HS-5 (cell line): ENCODE results near the gene OR6V1.
"Not testable (repeated sequence)": the region's sequence is repeated elsewhere in the genome, so short reads cannot be mapped to it uniquely, and the experiment has no call there.

Experiments
- DNase-seq: peaks from one replicate; pipeline ENCODE4 v3.0.0-alpha.2; 2012; ENCODE audit warnings: low read depth

The OR6V1 gene

DNA sequence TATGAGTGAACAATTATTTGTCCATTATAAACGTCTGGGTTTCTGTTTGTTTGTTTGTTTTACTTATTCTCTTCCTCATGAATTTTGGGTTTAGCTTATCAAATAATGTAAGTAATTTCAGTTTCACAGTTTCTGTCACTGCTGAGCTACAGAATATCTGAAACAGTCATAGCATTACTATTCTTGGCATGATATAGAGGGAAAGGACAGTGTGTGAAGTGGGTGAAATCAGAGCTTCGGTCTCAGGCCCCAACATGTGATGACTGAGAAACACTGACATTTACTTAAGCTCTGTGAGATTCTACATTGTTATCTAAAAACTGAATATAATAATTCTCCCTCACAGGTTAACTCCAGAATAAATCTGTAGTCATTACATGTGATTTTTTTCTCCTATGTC lies 8.8 kb upstream of the OR6V1 start:
- no peak for DNase-seq

DNA sequence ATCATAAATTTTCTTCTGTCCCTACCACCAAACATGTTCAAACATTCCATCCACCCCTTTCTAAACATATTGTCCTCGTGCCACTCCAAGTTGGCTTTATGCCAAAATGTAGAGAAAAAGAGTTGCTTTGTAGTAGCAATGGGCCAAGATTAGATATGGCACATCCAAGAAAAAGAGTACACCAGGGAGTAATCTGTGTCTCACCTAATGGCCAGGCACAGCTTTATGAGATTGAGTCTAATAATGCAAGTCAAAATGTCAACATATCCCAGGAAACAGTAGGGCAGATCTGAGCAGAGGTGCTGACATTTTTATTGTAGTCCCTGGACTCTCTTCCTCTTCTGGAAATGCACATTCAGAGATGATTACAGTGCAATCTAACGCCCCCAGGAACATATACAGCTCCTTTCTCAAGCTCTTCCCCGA lies 5.7 kb upstream of the OR6V1 start:
- DNase-seq, result no peak

DNA sequence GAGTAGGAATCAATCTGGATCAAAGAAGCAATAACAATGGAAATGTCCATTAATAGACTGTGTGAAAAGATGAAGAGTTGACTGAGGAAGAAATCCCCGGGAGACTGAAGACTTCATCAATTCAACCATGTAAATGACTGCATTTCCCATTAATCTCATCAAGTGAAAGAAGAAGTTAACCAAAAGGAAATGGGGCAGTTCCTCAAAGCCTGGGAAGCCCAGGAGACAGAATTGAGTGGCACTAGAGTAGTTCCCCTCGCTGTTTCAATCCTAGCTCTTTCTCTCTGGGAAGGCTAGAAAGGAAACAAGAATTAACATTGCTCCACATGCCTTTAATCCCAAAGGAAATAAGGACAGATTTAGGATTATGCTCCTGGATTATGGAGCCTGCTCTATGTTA lies 4.8 kb upstream of the OR6V1 start:
- no peak for DNase-seq

DNA sequence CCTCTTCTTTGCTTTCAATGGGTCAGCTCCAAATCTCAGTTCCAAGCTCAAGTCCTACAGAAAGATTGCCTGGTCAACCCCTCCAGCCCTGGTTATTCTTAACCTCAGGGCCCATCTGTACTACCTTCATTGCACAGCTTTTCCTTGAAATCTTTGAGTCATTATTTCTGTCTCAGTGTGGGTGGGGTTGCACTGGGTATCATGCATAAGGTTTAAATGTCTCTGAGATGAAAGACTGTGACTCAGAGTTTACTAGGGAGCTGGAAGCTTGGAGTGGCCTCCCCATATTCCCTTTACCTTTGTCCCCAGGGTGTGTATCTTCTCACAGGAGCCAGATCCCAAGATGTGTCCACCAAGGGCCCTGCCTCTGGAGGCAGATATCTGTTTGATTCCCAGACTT lies 3.3 kb upstream of the OR6V1 start:
- DNase-seq, result no peak

DNA sequence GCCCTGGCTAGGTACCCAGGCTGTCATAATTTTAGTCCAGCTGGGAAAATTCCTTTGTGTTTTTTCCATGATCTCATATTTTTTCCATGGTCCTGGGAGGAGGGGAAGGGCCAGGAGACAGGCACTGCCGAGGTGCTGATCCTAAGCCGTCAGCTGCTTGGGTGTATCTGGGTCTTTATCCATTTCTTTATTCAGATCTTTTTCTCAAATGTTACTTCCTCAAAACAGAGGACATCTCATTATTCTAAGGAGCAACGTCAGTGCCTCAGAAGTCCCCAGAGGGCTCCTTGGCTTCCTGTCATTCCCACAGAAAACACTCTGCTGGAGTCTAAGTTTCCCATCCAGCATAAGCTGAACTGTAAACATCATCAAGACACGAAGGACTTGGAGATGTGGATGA lies 2.8 kb upstream of the OR6V1 start:
- DNase-seq, result no peak

DNA sequence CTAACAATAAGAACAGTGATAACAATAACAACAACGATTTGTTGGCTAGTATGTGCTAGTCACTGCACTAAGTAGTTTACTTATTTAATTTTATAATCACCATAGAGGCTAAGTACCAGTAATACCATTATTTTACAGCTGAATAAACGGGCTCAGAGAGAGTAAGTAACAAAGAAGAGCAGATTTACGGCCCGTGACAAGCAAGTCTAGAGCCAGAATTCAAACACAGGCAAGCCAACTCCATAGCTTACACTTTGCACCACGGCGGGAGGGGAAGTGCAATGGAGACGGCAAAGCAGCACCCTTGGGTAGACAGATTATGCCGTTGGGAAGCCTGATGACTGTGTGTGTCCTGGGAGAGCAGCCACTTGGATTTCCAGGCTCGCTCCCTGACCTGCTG lies 1.2 kb upstream of the OR6V1 start:
- no peak for DNase-seq

DNA sequence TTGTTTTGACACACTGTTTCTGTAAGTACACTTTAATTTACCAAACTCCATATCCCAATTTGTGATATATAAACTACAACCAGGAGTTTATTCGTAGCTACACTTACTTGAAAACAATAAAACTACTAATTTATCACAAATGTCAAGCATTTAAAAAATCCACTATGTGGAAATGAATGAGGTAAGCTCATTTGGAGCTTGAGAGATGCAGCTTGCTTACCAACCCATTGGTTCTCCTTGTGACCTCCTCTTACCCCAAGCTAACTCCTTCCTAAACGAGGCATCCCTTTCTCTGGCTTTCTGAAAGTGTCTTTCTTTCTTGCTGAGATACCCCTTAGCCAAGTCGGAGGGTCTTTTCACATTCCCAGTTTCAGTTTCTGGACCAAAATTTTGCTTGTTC lies 2.5 kb downstream of the OR6V1 start:
- DNase-seq, result no peak

DNA sequence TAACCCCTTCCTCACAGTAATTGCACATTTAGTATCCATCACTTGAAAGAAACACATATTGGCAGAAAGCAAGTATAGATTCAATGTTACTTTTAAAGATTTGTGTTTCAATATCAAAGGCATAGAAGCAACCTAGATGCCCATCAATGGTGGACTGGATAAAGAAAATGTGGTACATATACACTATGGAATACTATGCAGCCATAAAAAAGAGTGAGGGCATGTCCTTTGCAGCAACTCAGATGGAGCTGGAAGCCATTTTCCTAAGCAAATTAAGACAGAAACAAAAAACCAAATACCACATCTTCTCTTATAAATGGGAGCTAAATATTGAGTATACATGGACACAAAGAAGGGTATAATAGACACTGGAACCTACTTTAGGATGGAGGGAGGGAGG lies 3.6 kb downstream of the OR6V1 start:
- DNase-seq, result no peak

DNA sequence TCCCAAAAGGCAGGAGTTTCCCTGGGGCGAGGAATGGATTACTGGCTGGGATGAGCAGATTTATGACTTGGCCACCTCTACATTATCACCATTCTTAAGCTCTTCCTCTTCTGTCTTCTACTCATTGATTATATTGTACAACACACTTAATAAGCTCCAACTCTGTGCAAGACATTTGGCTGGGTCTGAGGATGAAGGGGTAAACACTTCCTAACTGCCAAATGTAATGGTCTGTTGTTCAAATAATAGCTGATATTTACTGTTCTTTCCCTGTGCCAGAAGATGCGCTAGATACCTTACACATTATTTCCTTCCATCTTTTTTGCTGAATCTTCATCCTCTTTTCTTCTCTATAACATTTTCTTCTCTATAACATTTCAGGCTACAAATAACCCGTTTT lies 11.6 kb downstream of the OR6V1 start:
- no peak for DNase-seq

DNA sequence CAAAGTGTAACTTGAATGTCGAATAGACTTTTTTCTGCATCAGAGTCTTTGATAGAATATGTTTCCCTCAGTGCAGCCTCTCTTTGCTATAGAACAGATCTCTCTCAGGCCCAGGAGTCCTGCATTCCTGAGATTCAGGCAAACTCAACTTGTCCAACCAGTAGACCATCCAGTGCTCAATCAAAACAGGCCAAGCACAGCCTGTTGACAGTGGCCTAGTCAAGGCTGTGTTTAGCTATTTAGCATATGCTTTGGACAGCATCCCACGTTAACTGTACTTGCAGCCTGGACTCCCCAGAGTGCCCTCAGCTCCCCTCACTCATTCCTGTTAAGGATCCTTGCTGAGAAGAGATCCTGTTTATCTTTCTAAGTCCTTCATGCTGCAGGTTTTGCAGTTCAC lies 16.3 kb downstream of the OR6V1 start:
- no peak for DNase-seq

DNA sequence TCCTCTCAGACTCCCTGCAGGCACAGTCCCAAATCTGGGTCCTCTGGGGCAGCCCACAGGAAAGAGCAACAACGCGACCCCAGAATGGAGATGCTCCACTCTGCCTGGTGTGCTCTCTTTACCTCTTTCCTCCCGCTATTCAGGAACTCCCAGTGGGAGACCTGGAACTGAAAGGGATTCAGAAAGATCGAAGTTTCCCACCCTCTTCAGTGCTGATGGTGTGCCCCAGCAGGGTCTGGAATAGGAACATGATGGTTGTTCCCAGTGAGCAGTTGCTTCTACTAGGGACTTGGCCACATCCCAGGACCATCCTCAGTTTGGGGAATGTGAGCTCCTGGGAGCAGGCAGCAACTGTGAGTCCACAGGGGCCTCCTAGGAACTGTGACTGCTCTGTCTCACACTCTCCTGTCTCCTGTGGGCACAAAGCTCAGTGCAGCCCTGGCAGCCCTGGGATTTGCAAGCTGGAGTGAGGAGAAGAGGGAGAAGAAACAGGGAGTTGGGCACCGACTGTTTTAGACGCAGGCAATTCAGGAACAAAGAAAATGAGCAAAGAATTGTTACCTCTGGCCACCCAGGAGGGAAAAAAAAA lies 17.9 kb downstream of the OR6V1 start:
- no peak for DNase-seq

DNA sequence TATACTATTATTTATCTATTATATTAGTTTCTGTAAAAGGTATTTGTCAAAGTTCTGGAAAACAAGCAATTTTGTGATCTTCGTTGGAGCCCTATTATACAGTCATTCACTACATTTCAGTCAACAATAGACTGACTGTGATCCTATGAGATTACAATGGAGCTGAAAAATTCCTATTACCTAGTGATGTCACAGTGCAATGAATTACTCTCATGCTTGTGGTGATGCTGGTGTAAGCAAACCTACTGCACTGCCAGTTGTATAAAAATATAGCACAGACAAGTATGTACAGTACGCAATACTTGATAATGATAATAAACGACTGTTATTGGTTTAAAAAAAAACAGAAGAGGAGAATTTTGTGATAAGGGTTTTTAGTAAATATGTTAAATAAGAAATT lies 21.4 kb downstream of the OR6V1 start:
- no peak for DNase-seq

DNA sequence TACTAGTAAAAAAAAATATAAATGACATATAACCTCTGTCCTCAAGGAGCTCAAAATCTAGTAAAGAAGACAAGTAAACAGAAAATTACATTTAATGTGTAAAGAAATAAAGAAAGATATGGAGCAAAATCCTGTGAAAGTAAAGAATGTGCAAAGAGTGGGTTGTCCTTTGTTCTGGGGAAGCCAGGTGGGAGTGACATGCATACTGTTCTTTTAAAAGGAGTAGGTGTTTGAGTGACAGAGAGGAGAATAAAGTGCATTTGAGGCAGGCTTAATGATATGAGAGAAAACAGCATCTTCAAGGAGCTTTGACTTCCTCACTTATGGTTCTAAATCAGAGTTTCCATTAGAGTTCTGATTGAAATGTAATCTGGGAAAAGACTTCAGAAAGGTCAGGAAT lies 22.0 kb downstream of the OR6V1 start:
- no peak for DNase-seq

DNA sequence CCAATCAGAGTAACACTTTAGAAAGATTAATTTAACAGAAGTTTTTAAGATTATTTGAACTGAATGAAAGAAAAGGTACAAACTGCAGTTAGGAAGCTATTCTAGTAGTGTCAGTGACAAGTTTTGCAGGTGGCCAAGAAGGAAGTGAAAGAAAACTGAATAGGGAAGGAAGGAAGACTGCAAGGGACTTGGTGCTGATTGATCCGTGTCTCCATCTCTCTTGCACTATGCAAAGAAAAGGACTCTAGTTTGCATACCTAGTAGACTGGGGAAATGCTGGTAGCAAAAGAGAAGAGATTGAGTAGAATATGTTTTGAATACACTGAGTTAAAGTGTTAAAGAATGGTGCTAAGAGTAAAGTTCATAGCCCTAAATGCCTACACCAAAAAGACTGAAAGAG lies 33.0 kb downstream of the OR6V1 start:
- no peak for DNase-seq

DNA sequence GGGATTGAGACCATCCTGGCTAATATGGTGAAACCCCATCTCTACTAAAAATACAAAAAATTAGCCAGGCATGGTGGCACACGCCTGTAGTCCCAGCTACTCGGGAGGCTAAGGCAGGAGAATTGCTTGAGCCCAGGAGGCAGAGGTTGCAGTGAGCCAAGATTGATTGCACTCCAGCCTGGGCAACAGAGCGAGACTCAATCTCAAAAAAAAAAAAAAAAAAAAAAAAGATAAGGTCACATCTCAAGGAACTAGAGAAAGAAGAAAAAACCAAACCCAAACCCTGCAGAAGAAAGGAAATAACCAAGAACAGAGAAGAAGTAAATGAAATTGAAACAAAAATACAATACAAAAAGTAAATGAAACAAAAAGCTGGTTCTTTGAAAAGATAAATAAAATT lies 33.5 kb downstream of the OR6V1 start:
- not testable (repeated sequence) for DNase-seq

DNA sequence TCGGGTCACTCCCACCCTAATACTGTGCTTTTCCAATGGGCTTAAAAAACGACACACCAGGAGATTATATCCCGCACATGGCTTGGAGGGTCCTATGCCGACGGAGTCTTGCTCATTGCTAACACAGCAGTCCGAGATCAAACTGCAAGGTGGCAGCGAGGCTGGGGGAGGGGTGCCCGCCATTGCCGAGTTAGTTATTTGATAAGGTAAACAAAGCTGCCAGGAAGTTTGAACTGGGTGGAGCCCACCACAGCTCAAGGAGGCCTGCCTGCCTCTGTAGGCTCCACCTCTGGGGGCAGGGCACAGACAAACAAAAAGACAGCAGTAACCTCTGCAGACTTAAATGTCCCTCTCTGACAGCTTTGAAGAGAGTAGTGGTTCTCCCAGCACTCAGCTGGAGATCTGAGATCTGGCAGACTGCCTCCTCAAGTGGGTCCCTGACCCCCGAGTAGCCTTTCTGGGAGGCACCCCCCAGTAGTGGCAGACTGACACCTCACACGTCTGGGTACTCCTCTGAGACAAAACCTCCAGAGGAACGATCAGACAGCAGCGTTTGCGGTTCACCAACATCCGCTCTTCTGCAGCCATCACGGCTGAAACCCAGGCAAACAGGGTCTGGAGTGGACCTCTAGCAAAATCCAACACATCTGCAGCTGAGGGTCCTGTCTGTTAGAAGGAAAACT lies 36.5 kb downstream of the OR6V1 start:
- DNase-seq, result not testable (repeated sequence)

DNA sequence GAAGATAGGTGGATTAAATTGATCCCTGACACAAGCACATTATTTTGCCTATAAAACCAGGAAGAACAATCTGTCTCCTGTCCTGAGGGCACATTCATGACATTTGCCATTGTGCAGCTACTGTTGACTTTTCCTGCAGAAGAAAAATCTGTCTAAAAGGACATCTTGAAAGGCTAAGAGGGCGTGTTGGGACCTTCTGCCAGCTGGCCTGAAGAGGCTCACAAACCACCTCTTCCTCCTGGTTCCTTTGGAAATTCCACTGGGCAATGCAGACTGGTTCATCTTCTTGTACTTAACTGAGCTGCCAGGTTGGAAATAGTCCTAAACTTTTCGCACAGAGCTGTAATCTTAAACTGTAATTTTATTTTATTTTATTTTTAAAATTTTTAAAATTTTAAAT lies 44.0 kb downstream of the OR6V1 start:
- DNase-seq, result no peak

DNA sequence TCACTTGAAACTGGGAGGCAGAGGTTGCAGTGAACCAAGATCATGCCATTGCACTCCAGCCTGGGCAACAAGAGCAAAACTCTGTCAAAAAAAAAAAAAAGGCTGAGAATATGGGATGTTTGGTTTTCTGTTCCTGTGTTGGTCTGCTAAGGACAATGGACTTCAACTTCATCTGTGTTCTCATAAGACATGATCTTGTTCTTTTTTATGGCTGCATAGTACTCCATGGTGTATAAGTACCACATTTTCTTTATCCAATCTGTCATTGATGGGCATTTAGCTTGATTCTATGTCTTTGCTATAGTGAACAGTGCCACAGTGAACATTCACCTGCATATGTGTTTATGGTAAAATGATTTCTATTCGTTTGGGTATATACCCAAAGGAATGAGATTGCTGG lies 47.4 kb downstream of the OR6V1 start:
- DNase-seq, result not testable (repeated sequence)
